ENCODE data around the gene C10orf62.
"Not testable (repeated sequence)": the region's sequence is repeated elsewhere in the genome, so short reads cannot be mapped to it uniquely, and the experiment has no call there.

Gene C10orf62

DNA sequence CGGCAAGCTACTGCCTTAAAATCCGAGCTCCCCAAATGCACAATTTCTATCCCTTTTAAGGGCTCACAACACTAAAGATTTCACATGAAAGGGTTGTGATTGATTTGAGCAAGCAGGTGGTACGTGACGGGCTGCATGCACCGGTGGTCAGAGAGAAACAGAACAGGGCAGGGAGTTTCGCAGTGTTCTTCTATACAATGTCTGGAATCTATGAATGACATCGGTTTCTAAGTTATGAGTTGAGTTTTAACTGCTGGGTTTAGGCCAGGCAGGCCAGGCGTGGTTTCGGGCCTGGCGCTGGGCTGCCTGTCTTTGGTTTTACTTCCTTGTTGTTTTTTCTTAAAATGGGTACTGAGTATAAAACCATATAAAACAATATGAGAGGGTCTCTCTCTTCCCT, 34.0 kb upstream of the C10orf62 start:
- H3K36me3 ChIP-seq (ENCODE audit: control insufficient read depth in 2 of 2, insufficient read depth in 1 of 2, low read length in 2 of 2); POLR2A ChIA-PET; H3K27ac ChIP-seq (ENCODE audit: extremely low read depth, low read depth, low read length); H3K4me3 ChIP-seq (ENCODE audit: low read depth, low read length); H3K9me3 ChIP-seq (ENCODE audit: control insufficient read depth, insufficient read depth, low read depth, low read length); H3K4me1 ChIP-seq (ENCODE audit: control insufficient read depth, insufficient read depth, low read length): not testable (repeated sequence)
- CTCF ChIA-PET: interaction anchor here (0.6 to 8.7 kb wide), 8 partner anchors 17 to 1406 kb away, joined by 3 to 81 read pairs (median 8); partner anchors contain the start of gene ANKRD2

DNA sequence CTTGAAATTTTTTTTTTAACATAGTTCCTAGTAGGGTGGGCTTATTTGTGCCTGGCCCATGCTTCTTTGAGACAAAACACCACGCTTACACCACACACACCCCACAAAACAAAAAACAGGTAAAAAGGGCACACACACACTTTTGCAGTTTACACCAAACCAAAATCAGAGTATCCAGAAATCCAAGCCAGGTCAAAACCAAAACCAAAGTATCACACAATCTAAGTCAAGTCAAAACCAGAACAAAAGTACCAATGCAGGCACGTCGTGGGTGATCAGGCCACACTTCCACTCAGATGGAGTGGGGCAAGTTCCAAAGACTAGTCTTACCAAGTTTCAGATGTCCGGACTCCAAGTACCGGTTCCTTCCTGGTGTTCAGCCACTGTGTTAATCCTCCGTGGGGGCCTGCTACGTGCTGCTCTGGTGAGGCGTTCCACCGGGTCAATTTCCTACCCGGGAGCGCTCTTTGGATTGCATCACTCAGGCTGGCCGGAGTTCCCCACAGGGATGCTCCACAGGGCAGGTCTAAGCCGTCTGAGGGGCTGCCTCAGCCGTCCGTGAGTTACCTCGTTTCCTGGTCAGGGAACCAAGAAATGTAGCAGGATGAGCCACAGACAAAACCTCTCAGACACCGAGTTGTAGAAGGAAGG, 28.7 kb upstream of the C10orf62 start:
- CTCF ChIA-PET; H3K4me3 ChIP-seq (ENCODE audit: low read depth, low read length); H3K27ac ChIP-seq (ENCODE audit: extremely low read depth, low read depth, low read length); H3K9me3 ChIP-seq (ENCODE audit: control insufficient read depth, insufficient read depth, low read depth, low read length); H3K4me1 ChIP-seq (ENCODE audit: control insufficient read depth, insufficient read depth, low read length); H3K36me3 ChIP-seq (ENCODE audit: control insufficient read depth in 2 of 2, insufficient read depth in 1 of 2, low read length in 2 of 2); POLR2A ChIA-PET: not testable (repeated sequence)
- TF ChIP-seq ZNF677 (tag by site-specific recombination; IDR thresholded peaks at IDR 0.05): 0 out of 2 replicates have a peak, but pooled peaks have one; percentile 26

DNA sequence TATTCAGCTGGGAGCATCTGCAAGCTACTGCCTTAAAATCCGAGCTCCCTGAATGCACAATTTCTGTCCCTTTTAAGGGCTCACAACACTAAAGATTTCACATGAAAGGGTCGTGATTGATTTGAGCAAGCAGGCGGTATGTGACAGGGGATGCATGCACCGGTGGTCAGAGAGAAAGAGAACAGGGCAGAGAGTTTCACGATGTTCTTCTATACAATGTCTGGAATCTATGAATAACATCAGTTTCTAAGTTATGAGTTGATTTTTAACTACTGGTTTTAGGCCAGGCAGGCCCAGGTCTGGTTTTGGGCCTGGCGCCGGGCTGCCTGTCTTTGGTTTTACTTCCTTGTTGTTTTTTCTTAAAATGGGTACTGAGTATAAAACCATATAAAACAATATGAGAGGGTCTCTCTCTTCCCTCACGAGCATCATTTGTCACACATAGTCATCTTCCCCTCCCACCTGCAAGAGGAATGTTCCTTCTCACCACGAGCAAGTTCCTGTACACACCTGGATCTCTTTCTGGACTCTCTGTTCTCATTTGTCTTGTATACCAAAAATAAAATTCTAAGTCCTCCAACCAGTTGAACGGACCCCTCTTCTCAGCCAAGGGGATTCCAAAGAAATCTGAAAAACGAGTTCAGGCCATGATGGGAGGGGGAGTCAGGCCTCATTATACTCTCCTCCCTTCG, 28.0 kb upstream of the C10orf62 start:
- H3K4me1 ChIP-seq (ENCODE audit: control insufficient read depth, insufficient read depth, low read length); H3K27ac ChIP-seq (ENCODE audit: extremely low read depth, low read depth, low read length); H3K9me3 ChIP-seq (ENCODE audit: control insufficient read depth, insufficient read depth, low read depth, low read length); H3K4me3 ChIP-seq (ENCODE audit: low read depth, low read length); H3K36me3 ChIP-seq (ENCODE audit: control insufficient read depth in 2 of 2, insufficient read depth in 1 of 2, low read length in 2 of 2); CTCF ChIA-PET; POLR2A ChIA-PET: not testable (repeated sequence)

DNA sequence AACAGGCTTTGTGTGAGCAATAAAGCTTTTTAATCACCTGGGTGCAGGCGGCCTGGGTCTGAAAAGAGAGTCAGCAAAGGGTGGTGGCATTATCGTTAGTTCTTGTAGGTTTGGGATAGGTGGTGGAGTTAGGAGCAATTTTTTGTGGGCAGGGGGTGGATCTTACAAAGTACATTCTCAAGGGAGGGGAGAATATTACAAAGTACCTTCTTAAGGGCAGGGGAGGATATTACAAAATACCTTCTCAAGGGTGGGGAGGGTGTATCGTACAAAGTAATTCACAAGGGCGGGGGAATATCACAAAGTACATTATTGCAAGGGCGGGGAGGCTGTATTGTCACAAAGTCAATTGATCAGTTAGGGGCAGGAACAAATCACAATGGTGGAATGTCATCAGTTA, 27.2 kb upstream of the C10orf62 start:
- POLR2A ChIA-PET; H3K4me3 ChIP-seq (ENCODE audit: low read depth, low read length); H3K27ac ChIP-seq (ENCODE audit: extremely low read depth, low read depth, low read length); H3K4me1 ChIP-seq (ENCODE audit: control insufficient read depth, insufficient read depth, low read length); CTCF ChIA-PET; H3K9me3 ChIP-seq (ENCODE audit: control insufficient read depth, insufficient read depth, low read depth, low read length); H3K36me3 ChIP-seq (ENCODE audit: control insufficient read depth in 2 of 2, insufficient read depth in 1 of 2, low read length in 2 of 2): not testable (repeated sequence)

DNA sequence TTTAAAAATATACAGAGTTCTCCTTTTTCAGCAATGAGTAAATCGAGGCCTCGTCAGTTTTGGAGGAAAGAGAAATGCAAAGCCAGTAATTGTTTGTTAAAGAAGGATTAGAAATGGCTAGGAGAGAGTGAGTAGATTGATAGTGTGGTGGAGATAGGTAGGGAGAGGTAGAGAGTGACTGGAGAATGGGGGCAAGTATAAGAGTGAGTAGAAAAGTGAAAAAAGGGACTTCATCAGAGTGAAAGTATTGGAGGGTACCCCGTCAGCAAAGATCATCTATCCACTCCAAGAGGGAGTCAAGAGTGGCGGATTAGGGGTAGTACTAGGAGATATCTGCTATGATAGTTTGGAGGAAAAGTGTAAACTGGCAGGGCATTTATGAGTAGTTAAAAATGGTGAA, 26.2 kb upstream of the C10orf62 start:
- POLR2A ChIA-PET: no interaction called here
- H3K4me1 ChIP-seq (ENCODE audit: control insufficient read depth, insufficient read depth, low read length): 0 out of 2 replicates have a peak, but pooled peaks cover 2% of the 10 kb centered on the region
- H3K36me3 ChIP-seq (ENCODE audit: control insufficient read depth in 2 of 2, insufficient read depth in 1 of 2, low read length in 2 of 2): no peaks in the 10 kb centered on the region; a peak in 1 of 3 replicates
- H3K9me3 ChIP-seq (ENCODE audit: control insufficient read depth, insufficient read depth, low read depth, low read length): no peaks in the 10 kb centered on the region
- H3K27ac ChIP-seq (ENCODE audit: extremely low read depth, low read depth, low read length): no peak overlapping the region
- no peak overlapping the region for H3K4me3 ChIP-seq (ENCODE audit: low read depth, low read length)
- CTCF ChIA-PET: interaction anchor here (2.1 kb wide), 1 partner anchor 10 kb away, joined by 7 read pairs; no protein-coding TSS in a partner anchor
- peak; percentile 97 for TF ChIP-seq PRDM1 (tag by site-specific recombination; IDR thresholded peaks at IDR 0.05)
- TF ChIP-seq ZNF404 (tag by site-specific recombination; IDR thresholded peaks at IDR 0.05): no peak

DNA sequence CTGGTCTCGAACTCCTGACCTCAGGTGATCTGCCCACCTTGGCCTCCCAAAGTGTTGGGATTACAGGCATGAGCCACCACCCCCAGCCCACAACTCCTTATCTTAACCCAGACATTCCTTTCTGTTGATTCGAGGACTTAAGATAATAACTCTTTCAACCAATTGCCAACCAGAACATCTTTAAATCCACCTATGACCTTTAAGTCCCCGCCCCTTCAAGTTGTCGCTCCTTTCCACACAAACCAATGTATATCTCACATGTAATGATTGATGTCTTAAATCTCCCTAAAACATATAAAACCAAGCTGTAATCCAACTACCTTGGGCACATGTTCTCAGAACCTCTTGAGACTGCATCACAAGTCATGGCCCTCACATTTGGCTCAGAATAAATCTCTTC, 24.7 kb upstream of the C10orf62 start:
- no peak overlapping the region for H3K4me3 ChIP-seq (ENCODE audit: low read depth, low read length)
- ChIA-PET POLR2A (no interaction called here), CTCF (interaction anchor here (0.8 to 2.1 kb wide), 2 partner anchors 11 to 14 kb away, joined by 3 to 7 read pairs; no protein-coding TSS in a partner anchor)

More for the DNA sequence above, 24.7 kb upstream of the C10orf62 start:
- H3K36me3 ChIP-seq (ENCODE audit: control insufficient read depth in 2 of 2, insufficient read depth in 1 of 2, low read length in 2 of 2): peaks cover 0 to 6% of the 10 kb centered on the region in 2 experiments; a peak in 2 of 3 replicates
- H3K27ac ChIP-seq (ENCODE audit: extremely low read depth, low read depth, low read length): no peak overlapping the region
- TF ChIP-seq ZFP3 (tag by site-specific recombination; IDR thresholded peaks at IDR 0.05; ENCODE audit: low read depth) (no peak), SP3 (tag by site-specific recombination; IDR thresholded peaks at IDR 0.05) (no peak), ZNF610 (tag by site-specific recombination; IDR thresholded peaks at IDR 0.05; ENCODE audit: borderline replicate concordance) (no peak), SCRT2 (tag by site-specific recombination; IDR thresholded peaks at IDR 0.05) (no peak), SP2 (tag by site-specific recombination; IDR thresholded peaks at IDR 0.05) (peak; percentile 32; the same call in 1 of the 2 replicates), ZNF670 (tag by site-specific recombination; IDR thresholded peaks at IDR 0.05; ENCODE audit: low read depth) (no peak), ZNF707 (tag by site-specific recombination; IDR thresholded peaks at IDR 0.05) (no peak), EGR2 (tag by site-specific recombination; IDR thresholded peaks at IDR 0.05; ENCODE audit: low read depth) (0 out of 2 replicates have a peak, but pooled peaks have one; percentile 6), ZNF549 (tag by site-specific recombination; IDR thresholded peaks at IDR 0.05) (no peak)
- no peaks in the 10 kb centered on the region for H3K9me3 ChIP-seq (ENCODE audit: control insufficient read depth, insufficient read depth, low read depth, low read length)
- 0 out of 2 replicates have a peak, but pooled peaks cover 2% of the 10 kb centered on the region for H3K4me1 ChIP-seq (ENCODE audit: control insufficient read depth, insufficient read depth, low read length)

Data from HEK293 (cell line).